Measurements from ENCODE around the gene STAT1.
"Not testable (repeated sequence)": the region's sequence is repeated elsewhere in the genome, so short reads cannot be mapped to it uniquely, and the experiment has no call there.

The STAT1 gene

DNA sequence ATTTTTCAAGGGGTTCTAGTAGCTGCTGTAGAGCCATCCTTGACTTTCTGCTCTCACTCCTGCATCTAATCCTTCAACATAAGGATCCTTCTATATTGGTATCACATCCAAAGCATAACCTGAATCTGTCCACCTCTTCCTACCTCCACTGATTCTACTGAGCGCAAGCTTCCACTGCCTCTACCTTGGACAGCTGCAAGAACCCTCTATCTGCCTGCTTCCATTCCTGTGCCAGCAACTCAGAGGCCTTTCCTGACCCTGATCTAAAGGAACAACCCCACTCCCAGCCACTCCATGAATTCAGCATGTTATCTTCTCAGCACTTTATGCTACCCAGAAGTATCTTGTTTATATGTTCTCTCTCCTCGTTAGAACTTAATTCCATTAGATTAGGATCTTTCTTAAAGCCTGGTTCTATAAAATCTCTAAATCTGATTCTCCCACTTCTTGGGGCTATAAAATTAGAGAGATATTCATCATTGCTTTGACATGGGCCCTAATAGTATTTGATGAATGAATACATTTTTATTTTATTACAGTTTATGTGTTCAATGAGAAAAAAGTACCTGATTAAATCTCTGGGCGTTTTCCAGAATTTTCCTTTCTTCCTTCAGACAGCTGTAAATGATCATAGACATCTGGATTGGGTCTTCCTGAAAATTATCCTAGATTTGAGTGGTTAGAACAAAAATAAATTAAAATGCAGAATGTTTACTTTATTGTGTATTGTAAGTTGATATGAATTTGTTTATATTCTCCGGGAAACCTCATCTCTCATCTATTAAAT, 6.8 kb downstream of the STAT1 start:
- no peak for DNase-seq (ENCODE audit: low read depth in 2 of 2)

DNA sequence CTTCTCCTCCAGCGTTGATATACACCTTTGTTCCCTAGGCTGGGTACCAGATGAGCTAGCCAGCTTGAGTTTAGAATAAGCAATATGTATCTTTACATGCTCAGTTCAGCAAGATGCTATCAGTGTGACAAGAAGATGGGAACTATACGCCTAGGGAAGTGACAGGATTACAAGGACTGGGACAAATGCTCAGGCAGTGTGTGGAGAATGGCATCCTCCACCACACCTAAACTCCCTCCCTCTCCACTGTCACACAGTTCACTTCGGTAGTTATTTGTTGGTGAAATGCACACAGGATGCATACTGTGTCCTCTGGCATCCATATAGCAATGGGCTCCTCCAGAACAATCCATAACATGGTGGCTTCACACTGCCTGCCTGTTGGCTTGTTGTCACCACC, 7.7 kb downstream of the STAT1 start:
- DNase-seq (ENCODE audit: low read depth in 2 of 2) = no peak

DNA sequence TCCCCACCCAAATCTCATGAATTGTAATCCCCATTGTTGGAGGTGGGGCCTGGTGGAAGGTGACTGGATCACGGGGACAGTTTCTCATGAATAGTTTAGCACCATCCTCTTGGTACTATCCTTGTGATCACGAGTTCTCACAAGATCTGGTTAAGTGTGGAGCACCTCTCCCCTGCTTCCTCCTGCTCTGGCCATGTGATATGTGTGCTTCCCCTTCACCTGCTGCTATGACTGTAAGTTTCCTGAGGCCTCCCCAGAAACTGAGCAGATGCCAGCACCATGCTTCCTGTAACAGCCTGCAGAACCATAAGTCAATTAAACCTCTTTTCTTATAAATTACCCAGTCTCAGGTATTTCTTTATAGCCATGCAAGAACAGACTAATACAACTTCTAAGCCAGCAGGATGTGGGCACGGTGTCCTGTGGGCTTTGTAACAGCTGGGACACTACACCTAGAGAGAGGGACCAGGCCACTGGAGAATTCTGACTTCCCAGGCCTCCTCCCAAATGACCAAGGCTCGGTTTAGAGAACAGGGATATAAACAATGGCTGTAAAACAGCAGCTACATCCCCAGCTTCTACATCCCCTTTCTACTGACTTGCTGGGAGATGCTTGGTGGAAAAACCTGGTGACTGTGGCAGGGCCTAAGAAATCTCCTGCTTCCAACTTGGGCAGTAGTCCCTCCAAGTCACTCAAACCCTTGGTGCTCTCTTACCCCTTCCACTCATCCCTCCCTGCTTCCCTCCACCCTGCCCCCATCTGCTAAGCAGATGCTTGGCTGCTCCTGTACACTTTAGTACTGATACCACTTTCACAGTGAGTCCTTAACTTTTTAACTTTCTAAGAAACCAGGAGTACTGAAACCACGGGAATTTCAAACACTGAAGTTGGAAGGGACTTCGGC, 10.3 kb downstream of the STAT1 start:
- DNase-seq (ENCODE audit: low read depth in 2 of 2) = no peak

DNA sequence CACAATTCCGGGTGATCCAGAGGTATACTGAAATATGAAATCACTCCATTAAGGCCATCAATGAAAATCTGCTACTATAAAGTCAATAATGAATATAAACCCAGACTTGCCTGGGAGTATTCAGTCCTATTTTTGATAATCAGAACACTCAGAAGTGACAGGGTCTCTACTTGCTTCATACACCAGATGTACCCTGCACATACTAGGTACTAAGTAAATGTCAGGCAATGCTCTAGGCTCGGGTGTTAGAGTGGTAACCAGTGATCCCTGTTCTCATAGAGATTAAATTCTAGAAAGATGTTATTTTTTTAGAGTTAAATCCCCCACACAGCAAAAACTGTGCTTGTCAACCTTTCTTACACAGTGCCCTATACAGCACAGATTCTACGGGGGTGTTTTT, 12.3 kb downstream of the STAT1 start:
- no peak for DNase-seq (ENCODE audit: low read depth in 2 of 2)

DNA sequence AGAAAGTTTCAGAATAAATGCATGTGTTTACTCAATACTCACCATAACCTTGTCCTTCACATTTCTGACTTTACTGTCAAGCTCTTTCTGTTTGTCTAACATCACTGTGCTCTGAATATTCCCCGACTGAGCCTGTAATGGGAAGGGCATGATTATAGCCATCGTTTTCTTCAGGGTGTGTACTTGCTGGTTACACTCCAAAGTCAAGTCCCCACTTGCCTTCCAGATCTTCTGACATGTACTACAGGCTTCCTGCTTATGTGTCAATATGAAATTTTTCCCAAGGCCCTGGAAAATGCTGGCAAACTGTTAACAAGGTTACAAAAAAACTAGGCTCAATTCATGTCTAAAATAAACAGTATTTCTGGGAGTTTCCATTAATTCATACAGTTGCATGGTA, 12.9 kb downstream of the STAT1 start:
- DNase-seq (ENCODE audit: low read depth in 2 of 2) = no peak

DNA sequence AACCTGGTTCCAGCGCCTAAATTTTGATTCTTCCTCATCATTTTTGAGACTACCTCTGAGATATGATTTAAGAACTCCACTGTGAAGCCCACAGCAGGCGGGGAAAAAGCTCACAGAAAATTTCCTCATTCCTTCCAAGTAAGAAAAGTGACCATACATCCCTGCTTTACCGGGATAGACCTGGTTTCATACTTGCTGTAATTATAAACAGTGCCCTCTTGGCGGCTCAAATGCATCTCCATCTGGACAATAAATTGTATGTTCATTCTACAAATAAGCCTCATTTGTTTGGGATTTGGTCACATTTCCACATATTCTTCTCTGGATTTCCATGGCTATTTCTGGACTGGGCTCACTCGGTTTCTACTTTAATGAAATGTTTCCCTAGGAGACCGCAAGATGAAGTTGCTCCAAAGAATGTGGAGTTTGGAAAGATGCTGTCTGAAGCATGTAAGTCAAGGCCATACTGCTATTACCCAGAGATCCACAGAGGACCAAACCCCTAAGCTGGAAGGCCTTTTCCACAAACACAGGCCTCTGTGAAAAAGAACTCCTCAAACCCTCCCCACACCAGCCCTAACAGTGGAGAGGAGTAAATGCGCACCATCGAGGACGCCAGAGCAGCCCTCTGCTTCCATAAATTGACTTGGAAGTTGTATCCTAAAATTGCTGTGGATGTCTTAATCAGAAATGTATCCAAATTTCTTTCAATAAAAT, 13.9 kb downstream of the STAT1 start:
- DNase-seq (ENCODE audit: low read depth in 2 of 2) = no peak

DNA sequence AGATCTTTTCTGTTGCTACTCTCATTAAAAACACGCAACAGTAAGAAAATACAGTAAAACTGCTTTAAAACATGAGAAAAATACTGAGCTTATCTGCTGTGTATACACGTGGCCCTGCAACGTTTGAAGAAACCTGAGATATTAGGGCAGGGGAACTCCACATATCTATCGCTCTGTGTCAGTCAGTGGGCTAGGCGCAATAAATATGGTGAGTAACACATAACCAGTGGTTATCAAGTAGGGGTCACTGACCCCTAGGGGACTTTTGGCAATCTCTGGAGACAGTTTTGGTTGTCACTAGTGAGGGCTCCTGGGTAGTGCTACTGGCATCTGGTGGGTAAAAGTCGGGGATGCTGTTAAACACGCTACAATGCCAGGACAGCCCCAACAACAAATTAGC, 14.9 kb downstream of the STAT1 start:
- DNase-seq (ENCODE audit: low read depth in 2 of 2) = no peak

DNA sequence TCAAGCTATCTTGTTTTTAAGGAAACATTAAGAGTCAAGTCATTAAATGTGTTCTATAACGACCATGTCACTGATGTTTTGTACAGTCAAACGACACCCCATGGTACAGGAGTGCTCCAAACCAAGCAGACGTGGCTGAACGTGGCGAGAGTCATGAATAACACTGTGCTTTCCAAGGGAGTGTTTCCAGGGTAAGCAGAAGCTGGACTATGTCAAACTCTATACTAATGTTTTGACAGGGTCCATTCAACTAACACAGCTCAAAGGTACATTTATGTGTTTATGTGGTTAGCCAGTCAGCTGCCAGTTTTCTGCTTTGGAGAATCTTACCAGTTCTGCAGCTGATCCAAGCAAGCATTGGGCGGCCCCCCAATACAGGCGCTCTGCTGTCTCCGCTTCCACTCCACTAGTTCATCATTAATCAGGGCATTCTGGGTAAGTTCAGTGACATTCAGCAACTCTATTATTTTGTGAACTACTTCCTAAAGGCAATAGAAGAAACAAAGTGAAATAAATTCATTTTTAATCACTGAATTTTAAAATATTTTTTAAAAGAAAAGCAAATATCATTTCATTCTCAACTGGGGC, 16.4 kb downstream of the STAT1 start:
- no peak for DNase-seq (ENCODE audit: low read depth in 2 of 2)

DNA sequence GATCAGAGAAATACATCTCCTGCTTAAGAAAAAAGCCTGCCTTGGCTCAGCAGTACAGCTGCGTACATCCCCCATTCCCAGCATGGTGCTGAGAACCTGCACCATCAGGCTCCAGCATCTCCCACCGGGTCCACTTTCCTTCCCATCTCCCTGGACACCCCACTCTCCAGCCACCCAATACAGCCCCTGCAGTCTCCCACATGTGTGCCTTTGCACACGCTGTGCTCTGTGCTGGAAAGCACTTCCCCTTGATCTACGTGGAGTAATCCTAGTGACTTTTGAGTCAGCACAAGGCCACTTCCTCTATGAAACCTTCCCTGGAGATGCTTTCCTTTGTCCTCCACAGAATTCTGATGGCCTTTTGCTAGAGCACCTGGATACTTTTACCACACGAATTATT, 17.0 kb downstream of the STAT1 start:
- DNase-seq (ENCODE audit: low read depth in 2 of 2) = no peak

DNA sequence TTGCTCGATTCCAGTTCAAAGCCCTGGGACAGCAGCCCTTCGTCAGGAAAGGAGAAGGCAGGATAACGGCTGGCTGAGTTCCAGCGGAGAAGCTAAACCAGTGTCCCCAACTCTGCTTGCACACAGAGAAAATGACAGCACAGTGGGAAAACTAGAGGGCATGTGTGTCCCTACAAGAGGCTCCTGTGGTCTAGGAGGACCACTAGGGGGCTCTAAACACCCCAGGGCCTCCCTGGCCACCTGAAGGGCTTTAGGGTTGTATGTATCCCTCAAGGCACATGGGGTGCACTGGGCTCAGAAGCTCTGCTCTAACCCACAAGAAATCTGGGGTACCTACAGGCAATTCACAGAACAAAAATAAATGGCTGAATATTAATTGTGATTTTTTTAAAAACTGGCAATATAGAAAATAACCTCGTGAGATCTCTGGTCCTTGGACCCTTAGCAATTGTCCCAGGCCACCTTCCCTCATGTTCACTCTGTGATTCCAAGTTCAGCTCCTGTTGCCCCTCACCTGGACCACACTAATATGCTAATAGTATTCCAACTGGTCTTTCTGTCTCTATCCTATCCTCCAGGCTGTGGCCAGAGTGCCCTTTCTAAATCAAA, 17.5 kb downstream of the STAT1 start:
- no peak for DNase-seq (ENCODE audit: low read depth in 2 of 2)

DNA sequence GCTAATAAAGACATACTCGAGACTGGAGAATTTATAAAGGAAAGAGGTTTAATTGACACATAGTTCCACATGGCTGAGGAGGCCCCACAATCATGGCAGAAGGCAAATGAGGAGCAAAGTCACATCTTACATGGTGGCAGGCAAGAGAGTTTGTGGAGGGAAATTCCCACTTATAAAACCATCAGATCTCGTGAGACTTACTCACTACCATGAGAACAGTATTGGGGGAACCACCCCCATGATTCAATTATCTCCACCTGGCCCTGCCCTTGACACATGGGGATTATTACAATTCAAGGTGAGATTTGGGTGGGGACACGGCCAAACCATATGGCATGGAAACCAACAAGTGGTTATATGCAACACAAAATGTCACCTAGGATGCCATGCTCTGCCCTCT, 18.7 kb downstream of the STAT1 start:
- not testable (repeated sequence) for DNase-seq (ENCODE audit: low read depth in 2 of 2)

DNA sequence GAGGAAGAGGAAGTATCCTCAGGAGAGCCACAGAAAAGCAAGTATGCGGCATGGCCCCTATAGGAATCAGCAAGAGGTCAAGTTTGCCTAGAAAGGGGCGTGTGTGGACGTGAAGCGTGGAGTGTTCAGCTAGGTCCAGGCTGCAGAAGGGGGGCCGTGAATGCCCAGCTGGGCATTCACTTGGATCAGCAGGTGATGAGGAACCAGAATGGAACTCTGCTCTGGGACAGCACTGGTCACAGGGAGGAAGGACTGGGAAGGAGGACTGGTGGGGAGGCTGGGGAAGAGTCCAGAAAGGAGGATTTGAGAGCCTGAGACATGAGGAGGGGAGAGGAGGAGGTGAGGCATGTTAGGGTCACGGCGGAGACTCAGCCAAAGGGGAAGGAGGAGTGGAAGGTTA, 19.8 kb downstream of the STAT1 start:
- no peak for DNase-seq (ENCODE audit: low read depth in 2 of 2)

DNA sequence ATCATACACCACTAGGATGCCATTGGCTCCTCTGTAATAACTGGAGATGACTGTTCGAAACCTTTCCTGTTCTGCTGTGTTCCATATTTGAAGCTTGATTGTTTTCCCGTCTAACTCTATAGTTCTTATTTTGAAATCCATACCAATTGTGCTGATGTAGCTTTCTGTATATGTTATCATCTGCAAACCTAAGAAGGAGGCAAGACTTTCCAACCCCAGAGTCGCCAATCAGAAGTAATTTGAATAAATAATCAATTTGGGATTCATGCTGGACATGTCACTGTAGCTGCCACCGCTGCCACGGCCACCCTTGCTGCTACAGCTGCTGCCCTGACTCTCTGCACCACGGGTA, 20.7 kb downstream of the STAT1 start:
- no peak for DNase-seq (ENCODE audit: low read depth in 2 of 2)

DNA sequence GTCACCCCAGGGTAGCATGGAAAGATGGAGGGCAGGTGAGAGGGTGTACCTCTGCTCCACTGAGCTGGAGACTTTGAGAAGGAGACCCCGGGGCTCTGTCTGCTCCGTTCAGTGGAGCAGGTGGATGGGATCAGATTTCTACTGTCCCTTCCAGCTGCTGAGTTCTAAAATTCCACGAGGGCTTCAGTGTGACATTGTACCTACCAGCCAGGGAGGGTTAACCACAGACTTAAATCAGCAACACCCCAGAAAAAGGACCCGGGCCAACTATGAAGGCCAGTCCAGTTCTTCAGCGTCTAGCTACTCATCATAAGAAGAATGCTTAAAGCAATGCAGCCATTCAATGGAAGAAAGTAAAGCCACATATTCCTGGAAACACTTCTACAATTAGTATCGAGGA, 23.8 kb downstream of the STAT1 start:
- no peak for DNase-seq (ENCODE audit: low read depth in 2 of 2)

DNA sequence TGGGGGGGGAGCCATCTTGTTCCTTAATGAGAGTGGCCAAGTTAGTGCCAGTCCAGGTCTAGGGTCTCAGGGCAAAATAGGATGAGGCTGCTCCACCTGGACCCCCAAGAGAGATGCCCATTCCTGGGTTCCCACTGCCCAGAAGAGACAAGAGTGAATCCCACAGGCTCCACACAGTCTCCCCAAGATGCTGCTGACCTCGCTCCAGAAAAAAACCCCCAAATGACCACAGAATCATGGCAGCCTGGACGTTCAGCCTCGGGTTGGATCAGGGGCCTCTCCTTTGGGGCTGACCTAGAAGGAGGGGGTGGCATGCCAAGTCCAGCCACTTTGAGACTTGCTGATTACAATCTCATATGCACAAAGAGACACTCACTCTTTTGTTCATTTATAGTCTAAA, 25.1 kb downstream of the STAT1 start:
- no peak for DNase-seq (ENCODE audit: low read depth in 2 of 2)

DNA sequence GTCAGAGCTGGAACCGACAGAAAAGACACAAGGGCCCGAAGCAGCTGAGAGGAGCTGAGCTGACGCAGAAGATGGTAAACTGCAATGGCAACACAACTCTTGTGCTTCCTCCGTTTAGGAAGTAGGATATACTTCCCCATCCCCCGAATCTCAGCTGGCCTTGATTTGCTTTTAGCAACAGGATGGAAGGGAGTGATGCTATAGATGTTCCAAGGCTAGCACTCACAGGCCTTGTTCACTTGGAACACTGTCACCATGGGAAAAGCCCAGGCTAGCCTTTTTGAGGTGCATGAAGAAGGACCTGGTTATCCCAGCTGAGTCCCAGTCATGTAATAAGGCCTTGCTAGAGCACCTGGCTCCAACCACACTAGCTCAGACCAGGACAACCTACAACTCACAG, 26.0 kb downstream of the STAT1 start:
- no peak for DNase-seq (ENCODE audit: low read depth in 2 of 2)

DNA sequence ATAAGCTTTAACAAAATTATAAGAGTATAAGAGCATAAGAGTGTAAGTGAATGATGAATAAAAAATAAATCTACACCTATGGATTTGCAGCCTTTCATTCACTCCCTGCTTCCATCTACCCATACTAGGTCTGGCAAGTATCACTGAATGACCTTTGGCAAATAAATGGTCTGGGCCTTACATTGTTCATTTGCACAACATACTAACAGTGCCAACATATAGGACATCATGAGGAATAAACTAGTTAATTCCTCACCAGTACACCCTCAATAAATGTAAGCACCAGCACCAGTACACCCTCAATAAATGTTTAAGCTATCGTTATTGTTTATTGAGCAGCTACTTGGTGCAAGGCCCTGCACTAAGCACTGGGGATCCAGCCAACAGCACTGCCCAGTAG, 26.9 kb downstream of the STAT1 start:
- DNase-seq (ENCODE audit: low read depth in 2 of 2) = no peak

DNA sequence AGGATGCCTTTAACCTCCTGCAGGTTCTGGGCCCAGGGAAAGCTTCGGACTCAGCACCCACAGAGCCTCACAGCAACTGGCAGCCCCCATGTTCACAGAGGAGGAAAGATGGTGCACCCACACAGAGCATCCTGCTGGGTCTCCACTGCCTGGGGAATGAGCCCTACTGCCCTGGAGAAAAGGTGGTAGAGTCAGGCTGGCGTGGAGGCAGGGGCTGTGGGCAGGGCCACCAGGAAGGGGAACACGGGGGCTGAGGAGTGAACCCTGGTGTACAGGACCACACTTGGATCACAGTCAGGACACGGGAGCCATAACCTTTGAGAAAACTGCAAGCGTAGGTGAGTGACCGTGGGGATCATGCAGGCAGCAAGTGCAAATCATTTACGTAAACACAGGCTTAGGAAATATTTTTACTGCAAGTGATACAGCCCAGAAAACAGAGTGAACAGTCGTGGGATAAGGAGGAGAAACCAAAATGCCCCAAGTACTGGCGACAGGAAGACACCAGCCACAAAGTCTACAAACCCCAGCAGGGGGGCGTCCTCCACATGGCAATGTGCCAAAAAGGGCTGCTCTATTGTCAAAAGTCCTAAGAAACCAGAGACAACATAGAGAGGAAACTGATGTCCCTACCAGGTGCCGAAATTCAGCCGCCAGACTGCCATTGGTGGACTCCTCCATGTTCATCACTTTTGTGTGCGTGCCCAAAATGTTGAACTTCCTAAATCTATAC, 27.6 kb downstream of the STAT1 start:
- DNase-seq (ENCODE audit: low read depth in 2 of 2) = no peak

DNA sequence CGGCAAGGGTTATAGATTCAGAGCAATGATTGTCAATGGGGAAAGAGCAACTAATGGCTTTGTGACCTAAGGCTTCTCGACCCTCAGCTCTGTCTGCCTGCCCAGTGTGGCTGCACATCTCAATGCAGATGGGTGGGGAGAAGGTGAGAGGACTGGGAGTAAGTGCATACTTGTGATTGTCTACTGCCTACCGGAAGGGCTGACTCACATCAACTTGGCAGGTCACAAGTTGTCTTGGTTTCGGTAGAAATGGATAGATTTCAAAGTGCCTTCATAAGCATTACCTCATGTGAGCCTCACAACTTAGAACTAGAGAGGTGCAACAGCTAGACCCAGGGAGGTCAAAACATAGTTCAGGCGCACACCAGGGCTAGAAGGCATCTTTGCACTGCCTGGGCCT, 29.4 kb downstream of the STAT1 start:
- DNase-seq (ENCODE audit: low read depth in 2 of 2) = no peak

DNA sequence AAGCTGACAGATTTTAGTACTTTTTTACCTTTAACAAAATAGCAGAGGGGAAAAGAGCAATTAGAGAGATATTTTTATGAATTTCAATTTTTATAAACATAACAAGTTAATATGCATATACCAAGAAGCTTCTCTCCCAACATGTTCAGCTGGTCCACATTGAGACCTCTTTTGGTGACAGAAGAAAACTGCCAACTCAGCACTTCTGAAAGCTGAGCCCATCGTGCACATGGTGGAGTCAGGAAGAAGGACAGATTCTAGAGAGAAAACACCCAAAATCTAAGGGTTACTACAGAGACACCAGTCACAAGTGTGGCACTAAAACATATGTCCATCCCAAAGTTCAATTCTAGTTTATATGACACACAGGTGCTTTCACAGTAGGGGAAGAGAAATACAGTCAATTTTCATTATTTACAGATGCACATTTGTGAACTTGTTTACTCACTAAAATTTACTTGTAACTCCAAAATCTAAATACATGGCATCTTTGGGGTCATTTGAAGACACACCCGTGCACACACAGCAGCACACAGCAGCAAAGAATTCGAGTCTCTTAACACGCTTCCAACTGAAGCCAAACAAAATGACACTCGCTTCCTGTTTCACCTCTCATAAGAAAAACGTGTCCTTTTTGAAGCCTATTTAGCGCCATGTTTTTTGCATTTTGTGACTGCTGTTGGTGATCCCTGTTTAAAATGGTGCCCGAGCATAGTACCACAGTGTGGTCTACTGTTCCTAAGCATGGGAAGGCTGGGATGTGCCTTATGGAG, 31.5 kb downstream of the STAT1 start:
- no peak for DNase-seq (ENCODE audit: low read depth in 2 of 2)

All from fibroblast of skin of left biceps (primary cell).